ENCODE data around the gene NBAS. TPM values are rescaled to one million over a fixed set of nuclear protein-coding genes. Genes with fewer than 3 reads are reported as not detected.

The NBAS gene
- polyA plus RNA-seq, 1 of the 3 experiments (the other 2 are of a cell fraction): 12.0 TPM

DNA sequence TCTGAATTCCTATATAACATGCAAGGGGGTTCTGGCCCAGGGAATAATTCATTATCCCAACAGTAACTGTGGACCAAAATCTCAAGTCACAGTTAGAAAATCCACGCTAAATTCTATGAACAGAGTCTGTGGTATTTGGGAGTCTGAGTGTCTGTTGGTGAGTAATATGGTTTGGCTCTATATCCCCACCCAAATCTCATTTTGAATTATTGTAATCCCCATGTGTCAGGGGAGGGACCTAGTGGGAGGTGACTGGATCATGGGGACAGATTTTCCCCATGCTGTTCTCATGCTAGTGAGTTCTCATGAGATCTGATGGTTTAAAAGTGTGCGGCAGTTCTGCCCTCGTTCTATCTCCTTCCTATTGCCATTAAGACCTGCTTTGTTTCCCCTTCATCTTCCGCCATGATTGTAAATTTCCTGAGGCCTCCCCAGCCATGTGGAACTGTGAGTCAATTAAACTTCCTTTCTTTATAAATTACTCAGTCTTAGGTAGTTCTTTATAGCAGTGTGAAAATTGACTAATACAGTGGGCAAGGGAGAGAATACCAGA is 68.3 kb downstream of the NBAS start:
- Histone ChIP-seq H3K9me3 (no peaks in the 10 kb centered on the region), H3K4me3 (ENCODE audit: low read depth in 2 of 2, low read length in 1 of 2) (no peak overlapping the region), H3K9ac (no peak overlapping the region), H3K4me2 (no peak overlapping the region), H3K27ac (ENCODE audit: low read depth in 2 of 2, low read length in 1 of 2) (no peak overlapping the region), H3K79me2 (ENCODE audit: insufficient read depth) (no peaks in the 10 kb centered on the region), H3K27me3 (ENCODE audit: insufficient read depth) (no peaks in the 10 kb centered on the region), H3K4me1 (ENCODE audit: control insufficient read depth in 1 of 2, insufficient read depth in 2 of 2, low read depth in 1 of 2, low read length in 1 of 2) (no peaks in the 10 kb centered on the region), H3K36me3 (replicated peaks in 1 of 2; ENCODE audit: control insufficient read depth in 1 of 2, insufficient read depth in 2 of 2, low read length in 1 of 2) (peaks cover 13 to 18% of the 10 kb centered on the region in 2 experiments), H2AFZ (ENCODE audit: low read depth) (no peak overlapping the region), H3K9me2 (no peaks in the 10 kb centered on the region), H4K20me1 (ENCODE audit: insufficient read depth) (no peaks in the 10 kb centered on the region), H3F3A (replicated peaks; ENCODE audit: insufficient read depth) (no peaks in the 10 kb centered on the region)
- POLR2A ChIA-PET: no interaction called here
- no peak for DNase-seq
- CTCF ChIA-PET: interaction anchor here (1.1 kb wide), 1 partner anchor 54 kb away, joined by 3 read pairs; no protein-coding TSS in a partner anchor
- TF ChIP-seq ELF1 (IDR thresholded peaks at IDR 0.05) (no peak), EZH2phosphoT487 (IDR thresholded peaks at IDR 0.05; ENCODE audit: borderline replicate concordance, low read depth) (no peak), NFIC (IDR thresholded peaks at IDR 0.05; ENCODE audit: borderline replicate concordance) (no peak), RCOR1 (IDR thresholded peaks at IDR 0.05; ENCODE audit: low read length) (no peak), RFX5 (IDR thresholded peaks at IDR 0.05; ENCODE audit: low read length) (no peak), CHD2 (IDR thresholded peaks at IDR 0.05; ENCODE audit: low read length, partially characterized antibody) (no peak), MEF2A (IDR thresholded peaks at IDR 0.05; ENCODE audit: borderline replicate concordance, low read depth) (no peak), NRF1 (IDR thresholded peaks at IDR 0.05; ENCODE audit: low read depth, low read length) (no peak), USF2 (IDR thresholded peaks at IDR 0.05; ENCODE audit: borderline replicate concordance, low read depth, low read length) (no peak)
- TF ChIP-seq, protein P1, sequence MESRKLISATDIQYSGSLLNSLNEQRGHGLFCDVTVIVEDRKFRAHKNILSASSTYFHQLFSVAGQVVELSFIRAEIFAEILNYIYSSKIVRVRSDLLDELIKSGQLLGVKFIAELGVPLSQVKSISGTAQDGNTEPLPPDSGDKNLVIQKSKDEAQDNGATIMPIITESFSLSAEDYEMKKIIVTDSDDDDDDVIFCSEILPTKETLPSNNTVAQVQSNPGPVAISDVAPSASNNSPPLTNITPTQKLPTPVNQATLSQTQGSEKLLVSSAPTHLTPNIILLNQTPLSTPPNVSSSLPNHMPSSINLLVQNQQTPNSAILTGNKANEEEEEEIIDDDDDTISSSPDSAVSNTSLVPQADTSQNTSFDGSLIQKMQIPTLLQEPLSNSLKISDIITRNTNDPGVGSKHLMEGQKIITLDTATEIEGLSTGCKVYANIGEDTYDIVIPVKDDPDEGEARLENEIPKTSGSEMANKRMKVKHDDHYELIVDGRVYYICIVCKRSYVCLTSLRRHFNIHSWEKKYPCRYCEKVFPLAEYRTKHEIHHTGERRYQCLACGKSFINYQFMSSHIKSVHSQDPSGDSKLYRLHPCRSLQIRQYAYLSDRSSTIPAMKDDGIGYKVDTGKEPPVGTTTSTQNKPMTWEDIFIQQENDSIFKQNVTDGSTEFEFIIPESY (IDR thresholded peaks at IDR 0.05; ENCODE audit: borderline replicate concordance, low read depth): no peak
- WGBS (ENCODE audit: low lambda C conversion rate): 97% methylated on average over 4 of the region's 4 CpGs

GRCh38 chr2:15486770-15487169 is 74.4 kb downstream of the NBAS start:
- ChIA-PET CTCF (interaction anchor here (3.1 kb wide), 1 partner anchor 11 kb away, joined by 13 read pairs; no protein-coding TSS in a partner anchor), POLR2A (no interaction called here)
- DNase-seq: no peak
- no peak for TF ChIP-seq RXRA (IDR thresholded peaks at IDR 0.05; ENCODE audit: borderline replicate concordance, low read depth)
- no peak for TF ChIP-seq USF1 (IDR thresholded peaks at IDR 0.05; ENCODE audit: borderline replicate concordance, low read depth)
- no peak for TF ChIP-seq EP300 (IDR thresholded peaks at IDR 0.05; ENCODE audit: borderline replicate concordance in 1 of 2, low read depth in 1 of 2, low read length in 1 of 2)
- TF ChIP-seq RFX5 (IDR thresholded peaks at IDR 0.05; ENCODE audit: low read length): no peak
- TF ChIP-seq GABPA (IDR thresholded peaks at IDR 0.05; ENCODE audit: low read depth): no peak
- Histone ChIP-seq H3K27ac (ENCODE audit: low read depth in 2 of 2, low read length in 1 of 2) (no peak overlapping the region), H3K9ac (no peak overlapping the region), H3K4me1 (ENCODE audit: control insufficient read depth in 1 of 2, insufficient read depth in 2 of 2, low read depth in 1 of 2, low read length in 1 of 2) (no peaks in the 10 kb centered on the region), H3K79me2 (ENCODE audit: insufficient read depth) (no peaks in the 10 kb centered on the region), H3K9me2 (no peaks in the 10 kb centered on the region), H3K27me3 (ENCODE audit: insufficient read depth) (no peaks in the 10 kb centered on the region), H3K36me3 (replicated peaks in 1 of 2; ENCODE audit: control insufficient read depth in 1 of 2, insufficient read depth in 2 of 2, low read length in 1 of 2) (peaks cover 36 to 54% of the 10 kb centered on the region in 2 experiments), H2AFZ (ENCODE audit: low read depth) (no peak overlapping the region), H3K4me2 (no peak overlapping the region), H4K20me1 (ENCODE audit: insufficient read depth) (no peaks in the 10 kb centered on the region), H3K4me3 (ENCODE audit: low read depth in 2 of 2, low read length in 1 of 2) (no peak overlapping the region), H3K9me3 (no peaks in the 10 kb centered on the region), H3F3A (replicated peaks; ENCODE audit: insufficient read depth) (no peaks in the 10 kb centered on the region)
- WGBS (ENCODE audit: low lambda C conversion rate): 96% methylated on average over 2 of the region's 2 CpGs

Measured in SK-N-SH (cell line).